H1 (cell line): ENCODE measurements around the gene ARID2. TPM values are rescaled to one million over a fixed set of nuclear protein-coding genes. Genes with fewer than 3 reads are reported as not detected.

Experiments
- CTCF ChIA-PET: fragments of 300-600 bp; sonication (Branson Sonifier 250); formaldehyde crosslinking; loops from one replicate; lab custom pipeline; 2021; ENCODE audit not compliant: partially characterized antibody; lab: Charles Lee
- POLR2A ChIA-PET: fragments of 300-600 bp; sonication (Branson Sonifier 250); formaldehyde crosslinking; loops from one replicate; lab custom pipeline; 2021; ENCODE audit warnings: inconsistent platforms; ENCODE audit not compliant: partially characterized antibody; lab: Charles Lee
- DNase-seq, 2 experiments: peaks; one replicate each; pipeline versions ENCODE4 v3.0.0 to v3.0.0-alpha.2; 2010 to 2022; ENCODE audit warnings: low spot score in 2 of 2, low read depth in 1 of 2, mixed read lengths in 1 of 2
- FAIRE-seq: peaks from 2 replicates; lab custom pipeline; 2011; peaks lifted over from hg19 to GRCh38; lab: Jason Lieb, UNC
- H2AFZ ChIP-seq: 2 replicates; pipeline ENCODE4 v1.8.1; 2012; ENCODE audit warnings: low read length, inconsistent platforms
- H2AK5ac ChIP-seq: 2 replicates; pipeline ENCODE4 v1.6.1; 2013; ENCODE audit warnings: low read depth, low read length
- H2BK120ac ChIP-seq: replicated peaks from 2 replicates; pipeline ENCODE3; 2013; ENCODE audit warnings: low read depth, low read length, inconsistent platforms
- H2BK12ac ChIP-seq: 2 replicates; pipeline ENCODE4 v1.6.1; 2013; ENCODE audit warnings: low read depth, low read length
- H2BK15ac ChIP-seq: 2 replicates; pipeline ENCODE4 v1.6.1; 2013; ENCODE audit warnings: low read length
- H2BK20ac ChIP-seq: 2 replicates; pipeline ENCODE4 v1.6.1; 2013; ENCODE audit warnings: low read length
- H2BK5ac ChIP-seq: 2 replicates; pipeline ENCODE4 v1.6.1; 2013; ENCODE audit warnings: low read depth, low read length
- H3K14ac ChIP-seq: 2 replicates; pipeline ENCODE4 v1.6.1; 2013; ENCODE audit warnings: inconsistent platforms; ENCODE audit not compliant: insufficient read length
- H3K18ac ChIP-seq: 2 replicates; pipeline ENCODE4 v1.6.1; 2013; ENCODE audit warnings: low read length; ENCODE audit errors: extremely low read depth
- H3K23ac ChIP-seq: 2 replicates; pipeline ENCODE4 v1.6.1; 2013; ENCODE audit warnings: inconsistent platforms; ENCODE audit not compliant: insufficient read length
- H3K23me2 ChIP-seq: 2 replicates; pipeline ENCODE4 v1.6.1; 2013; ENCODE audit warnings: low read depth, low read length
- H3K27ac ChIP-seq: 2 replicates; pipeline ENCODE4 v1.6.1; 2011; ENCODE audit warnings: low read depth, low read length, inconsistent platforms
- H3K27me3 ChIP-seq, 4 experiments: replicated peaks in 1 of 4; 1 replicate in 1 of 4; 2 replicates in 3 of 4; pipeline versions ENCODE4 v1.6.1 to v1.8.1; 2011 to 2013; ENCODE audit warnings: low read length in 3 of 4, mild to moderate bottlenecking in 3 of 4, inconsistent platforms in 2 of 4, mixed read lengths in 2 of 4, moderate library complexity in 1 of 4; ENCODE audit not compliant: control insufficient read depth in 3 of 4, insufficient read depth in 3 of 4; ENCODE audit errors: extremely low read depth in 1 of 4
- H3K36me3 ChIP-seq, 4 experiments: 2 replicates each; pipeline versions ENCODE4 v1.6.1 to v1.8.1; 2011 to 2013; ENCODE audit warnings: mild to moderate bottlenecking in 4 of 4, low read length in 3 of 4, moderate library complexity in 2 of 4, control low read depth in 1 of 4, inconsistent platforms in 1 of 4; ENCODE audit not compliant: insufficient read depth in 4 of 4, control insufficient read depth in 2 of 4
- H3K4ac ChIP-seq: replicated peaks from 2 replicates; pipeline ENCODE3; 2013; ENCODE audit warnings: low read length, low read depth, mixed read lengths, inconsistent platforms; ENCODE audit not compliant: insufficient read length
- H3K4me1 ChIP-seq, 4 experiments: replicated peaks in 1 of 4; 1 replicate in 1 of 4; 2 replicates in 3 of 4; pipeline versions ENCODE4 v1.6.1 to v1.8.1; 2011 to 2013; ENCODE audit warnings: low read length in 3 of 4, inconsistent platforms in 2 of 4, mixed read lengths in 1 of 4; ENCODE audit not compliant: insufficient read depth in 4 of 4, control insufficient read depth in 3 of 4
- H3K4me2 ChIP-seq, 2 experiments: 2 replicates each; pipeline versions ENCODE4 v1.6.1 to v1.8.1; 2011 to 2013; ENCODE audit warnings: low read depth in 2 of 2, low read length in 2 of 2, control low read depth in 1 of 2, inconsistent platforms in 1 of 2, mild to moderate bottlenecking in 1 of 2; ENCODE audit not compliant: insufficient read depth in 1 of 2
- H3K4me3 ChIP-seq, 4 experiments: fragments of 200-600, 300-600 bp in 1 of 4; sonication (generic), shearing (Covaris generic), sonication (Bioruptor Twin) in 1 of 4; 2 replicates each; pipeline versions ENCODE4 v1.5.1 to v1.8.1; 2011 to 2016; ENCODE audit warnings: low read length in 4 of 4, low read depth in 3 of 4, control low read depth in 2 of 4, inconsistent platforms in 2 of 4, mild to moderate bottlenecking in 2 of 4, mixed read lengths in 1 of 4, moderate library complexity in 1 of 4; ENCODE audit not compliant: insufficient read depth in 2 of 4; ENCODE audit errors: extremely low read depth in 1 of 4
- H3K56ac ChIP-seq: replicated peaks from 2 replicates; pipeline ENCODE3; 2013; ENCODE audit warnings: low read depth, mild to moderate bottlenecking, mixed read lengths, low read length, inconsistent platforms; ENCODE audit not compliant: insufficient read length
- H3K79me1 ChIP-seq: 2 replicates; pipeline ENCODE4 v1.6.1; 2013; ENCODE audit warnings: low read depth, low read length, control low read depth
- H3K79me2 ChIP-seq, 2 experiments: 2 replicates each; pipeline versions ENCODE4 v1.6.1 to v1.8.1; 2012 to 2013; ENCODE audit warnings: low read length in 2 of 2, mild to moderate bottlenecking in 2 of 2, inconsistent platforms in 1 of 2; ENCODE audit not compliant: insufficient read depth in 2 of 2, control insufficient read depth in 1 of 2
- H3K9ac ChIP-seq, 4 experiments: replicated peaks in 1 of 4; 1 replicate in 1 of 4; 2 replicates in 3 of 4; pipeline versions ENCODE4 v1.6.1 to v1.8.1; 2011 to 2013; ENCODE audit warnings: low read depth in 3 of 4, low read length in 3 of 4, control low read depth in 2 of 4, mild to moderate bottlenecking in 2 of 4, moderate library complexity in 2 of 4, inconsistent platforms in 1 of 4; ENCODE audit errors: extremely low read depth in 1 of 4
- H3K9me3 ChIP-seq, 2 experiments: 2 replicates each; pipeline versions ENCODE4 v1.6.1 to v1.8.1; 2012 to 2013; ENCODE audit warnings: mild to moderate bottlenecking in 2 of 2, moderate library complexity in 2 of 2, control low read depth in 1 of 2, inconsistent platforms in 1 of 2, low read depth in 1 of 2, low read length in 1 of 2, mixed read lengths in 1 of 2; ENCODE audit not compliant: insufficient read depth in 2 of 2
- H4K20me1 ChIP-seq, 2 experiments: replicated peaks in 1 of 2; 2 replicates each; pipeline versions ENCODE3 to v1.8.1; 2011 to 2013; ENCODE audit warnings: inconsistent platforms in 2 of 2, low read length in 2 of 2, mild to moderate bottlenecking in 1 of 2; ENCODE audit not compliant: insufficient read depth in 2 of 2, control insufficient read depth in 1 of 2
- H4K5ac ChIP-seq: 2 replicates; pipeline ENCODE4 v1.6.1; 2013; ENCODE audit warnings: low read length, low read depth, mixed read lengths, inconsistent platforms; ENCODE audit not compliant: insufficient read length
- H4K8ac ChIP-seq: 2 replicates; pipeline ENCODE4 v1.8.0; 2013; ENCODE audit warnings: mild to moderate bottlenecking, moderate library complexity, low read length, inconsistent platforms; ENCODE audit not compliant: insufficient read depth; ENCODE audit errors: extremely low read depth
- H4K91ac ChIP-seq: replicated peaks from 2 replicates; pipeline ENCODE3; 2013; ENCODE audit warnings: low read length, mixed read lengths, inconsistent platforms; ENCODE audit not compliant: insufficient read length
- CBX5 ChIP-seq: fragments of 300-800, 300-1000 bp; sonication (generic); IDR thresholded peaks from 2 replicates; pipeline ENCODE4 v1.7.1; 2016; ENCODE audit warnings: antibody characterized with exemption, low read length, low read depth
- POU5F1 ChIP-seq: IDR thresholded peaks from 2 replicates; pipeline ENCODE4 v1.6.1; 2011; ENCODE audit warnings: low read depth, mild to moderate bottlenecking, low read length, moderate library complexity
- RXRA ChIP-seq: IDR thresholded peaks from 2 replicates; pipeline ENCODE4 v1.6.1; 2011; ENCODE audit warnings: low read depth, mild to moderate bottlenecking, low read length, moderate library complexity; ENCODE audit not compliant: insufficient read depth
- SRF ChIP-seq: IDR thresholded peaks from 2 replicates; pipeline ENCODE4 v1.6.1; 2011; ENCODE audit warnings: mild to moderate bottlenecking, low read depth, low read length, moderate library complexity
- SUZ12 ChIP-seq: fragments of 200-600 bp; sonication (generic); IDR thresholded peaks from 2 replicates; pipeline ENCODE4 v1.6.1; 2012; ENCODE audit warnings: mild to moderate bottlenecking, inconsistent platforms, low read length, moderate library complexity, mixed read lengths
- TEAD4 ChIP-seq: IDR thresholded peaks from 2 replicates; pipeline ENCODE4 v1.6.1; 2012; ENCODE audit warnings: low read depth, low read length, inconsistent platforms, mixed read lengths
- WGBS, 2 experiments: shearing (Covaris generic) in 1 of 2; methylation state at CpG; one replicate each; pipeline versions ENCODE4 v1.1.6 to v1.1.7; 2013 to 2015; ENCODE audit warnings: low lambda C conversion rate in 2 of 2, mixed read lengths in 2 of 2, inconsistent platforms in 1 of 2, low coverage in 1 of 2, missing lambda C conversion rate in 1 of 2; ENCODE audit not compliant: insufficient replicate concordance in 2 of 2, insufficient coverage in 1 of 2, insufficient read length in 1 of 2; ENCODE audit errors: extremely low coverage in 1 of 2, missing lambda C conversion rate in 1 of 2; 5-methylcytosine and 5-hydroxymethylcytosine counted together
- polyA plus RNA-seq, 7 experiments: library from polyadenylated mRNA; depleted of rRNA in 3 of 7; stranded (reverse) in 5 of 7; unstranded in 2 of 7; fragments of >200 nt in 5 of 7; fragments of 200-250 nt in 2 of 7; gene quantifications; 1 replicate in 5 of 7; 2 replicates in 1 of 7; 4 replicates in 1 of 7; pipeline versions ENCODE4 v1.2.1 to v1.2.3, GENCODE V29; 2011 to 2013; ENCODE audit warnings: missing spikeins in 2 of 7, mixed read lengths in 2 of 7
- total RNA-seq: library from RNA; stranded (reverse); fragmentation: NEBNext Ultra II Directional; extraction: Animal tissue kit (Norgen Biotek cat#: 25700); gene quantifications from 2 replicates; pipeline ENCODE4 v1.2.1, GENCODE V29; 2021

The ARID2 gene
- total and polyA plus RNA-seq, 2 of the 8 experiments (the other 6 are each of a cell fraction or from before 2014, with no cell fraction given) = 32.0 to 45.2 TPM

DNA sequence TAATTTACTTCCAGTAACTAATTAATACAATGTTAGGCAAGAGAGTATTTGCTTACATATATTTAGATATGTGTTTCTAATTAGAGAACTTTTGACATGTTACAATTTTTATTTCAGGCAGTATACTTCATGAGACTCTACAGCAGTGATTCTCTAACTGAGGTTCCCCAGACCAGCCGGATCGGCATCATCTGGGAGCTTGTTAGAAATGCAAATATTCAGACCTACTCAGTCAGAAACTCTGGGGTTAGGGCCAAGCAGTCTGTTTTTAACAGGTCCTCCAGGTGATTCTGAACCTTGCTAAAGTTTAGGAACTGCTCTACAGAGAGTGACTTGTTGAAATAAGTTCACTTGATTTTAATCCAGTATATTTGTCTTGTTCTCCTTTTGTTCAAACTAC lies 46.5 kb downstream of the ARID2 start:
- Histone ChIP-seq H3K23ac (no peak overlapping the region), H3K23me2 (no peaks in the 10 kb centered on the region), H3K4me3 (no peak overlapping the region), H3K79me2 (peaks cover 0 to 85% of the 10 kb centered on the region in 2 experiments; a peak in 2 of 4 replicates), H4K5ac (no peak overlapping the region), H2BK5ac (no peak overlapping the region), H3K9me3 (no peaks in the 10 kb centered on the region), H3K4me2 (no peak overlapping the region), H3K4ac (no peak overlapping the region), H3K79me1 (no peaks in the 10 kb centered on the region; the same call in 1 of the 2 replicates), H4K20me1 (peaks cover 5 to 9% of the 10 kb centered on the region in 2 experiments), H2BK15ac (no peak overlapping the region), H3K18ac (no peak overlapping the region), H2AK5ac (no peak overlapping the region), H2BK12ac (no peak overlapping the region), H4K91ac (no peak overlapping the region), H3K27ac (no peak overlapping the region), H3K27me3 (no peaks in the 10 kb centered on the region), H3K36me3 (no peaks in the 10 kb centered on the region), H2AFZ (no peak overlapping the region), H3K56ac (no peak overlapping the region), H2BK120ac (no peak overlapping the region), H3K14ac (no peak overlapping the region), H4K8ac (no peak overlapping the region), H2BK20ac (no peak overlapping the region), H3K9ac (no peak overlapping the region), H3K4me1 (no peaks in the 10 kb centered on the region; a peak in 1 of 7 replicates)
- ChIA-PET CTCF (no interaction called here), POLR2A (interaction anchor here (1.1 to 1.6 kb wide), 3 partner anchors 10 to 20 kb away, joined by 3 to 5 read pairs (median 4); no protein-coding TSS in a partner anchor)
- TF ChIP-seq TEAD4 (no peak), SUZ12 (no peak), CBX5 (no peak), POU5F1 (no peak), SRF (no peak), RXRA (no peak)
- DNase-seq (no peak), FAIRE-seq (no peak)
- 59% methylated on average over 2 of the region's 2 CpGs; no CpG with 5 or more reads in 1 of the 2 experiments for WGBS, 2 experiments
